Measurements from ENCODE around the gene KRTAP5-3.
A peak's percentile ranks its signal among the peaks of the same experiment; 100 is the strongest.
"Not testable (repeated sequence)": the region's sequence is repeated elsewhere in the genome, so short reads cannot be mapped to it uniquely, and the experiment has no call there.

The KRTAP5-3 gene

DNA sequence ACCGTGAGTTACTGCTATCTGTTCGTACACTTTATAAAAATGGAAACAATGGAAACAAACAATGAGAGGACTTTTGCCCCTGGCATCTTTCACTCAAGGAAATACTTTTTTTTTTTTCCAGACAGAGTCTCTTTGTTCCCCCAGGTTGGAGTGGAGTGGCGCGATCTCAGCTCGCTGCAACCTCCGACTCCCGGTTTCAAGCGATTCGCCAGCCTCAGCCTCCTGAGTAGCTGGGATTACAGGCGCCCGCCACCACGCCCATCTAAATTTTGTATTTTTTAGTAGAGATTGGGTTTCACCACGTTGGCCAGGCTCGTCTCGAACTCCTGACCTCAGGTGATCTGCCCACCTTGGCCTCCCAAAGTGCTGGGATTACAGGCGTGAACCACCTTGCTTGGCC lies 32.5 kb downstream of the KRTAP5-3 start:
- DNase-seq = not testable (repeated sequence)

DNA sequence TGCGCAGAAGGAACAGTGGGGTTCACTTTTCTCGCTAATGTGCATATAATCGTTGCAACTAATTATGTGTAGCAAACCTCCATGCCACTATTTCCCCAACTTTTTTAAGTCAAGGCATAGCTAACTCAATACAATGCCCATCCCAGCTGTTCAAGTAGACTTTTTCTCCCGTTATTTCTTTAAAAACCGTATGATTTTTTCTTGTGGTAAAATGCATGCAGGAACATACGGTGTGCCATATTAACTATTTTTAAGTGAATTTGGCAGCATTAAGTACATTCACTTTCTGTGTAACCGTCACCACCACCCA lies 33.4 kb downstream of the KRTAP5-3 start:
- DNase-seq = no peak

- peak; percentile 64 for DNase-seq
Observed at GRCh38 chr11:1574238-1574932, 33.9 kb downstream of the KRTAP5-3 start.

DNA sequence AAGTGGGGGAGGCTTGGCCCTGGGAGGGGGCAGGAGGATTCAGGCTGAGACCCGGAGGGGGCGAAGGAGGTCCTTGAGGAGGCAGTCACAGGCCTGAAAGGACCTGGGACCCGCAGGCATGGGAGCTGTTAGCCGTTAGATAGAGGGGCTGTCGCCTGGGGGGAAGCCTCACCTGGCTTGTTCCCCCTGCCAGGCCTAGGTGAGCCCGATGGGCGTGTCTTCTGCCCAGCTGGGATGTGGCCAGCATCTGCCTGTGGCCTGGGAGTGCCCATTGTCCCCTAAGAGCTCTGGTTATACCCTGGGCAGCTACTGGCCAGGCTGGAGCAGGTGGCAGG lies 34.4 kb downstream of the KRTAP5-3 start:
- DNase-seq = no peak

GRCh38 chr11:1573077-1573902 lies 35.0 kb downstream of the KRTAP5-3 start:
- no peak for DNase-seq

- DNase-seq = peak; percentile 93
Observed at GRCh38 chr11:1572197-1573076, 35.8 kb downstream of the KRTAP5-3 start, which contains the start of gene DUSP8. Gene DUSP8 (minus strand): TSS chr11:1572271. CDS start chr11:1565826, 6,445 bp downstream.

GRCh38 chr11:1571760-1572196 lies 36.5 kb downstream of the KRTAP5-3 start:
- DNase-seq = no peak

DNA sequence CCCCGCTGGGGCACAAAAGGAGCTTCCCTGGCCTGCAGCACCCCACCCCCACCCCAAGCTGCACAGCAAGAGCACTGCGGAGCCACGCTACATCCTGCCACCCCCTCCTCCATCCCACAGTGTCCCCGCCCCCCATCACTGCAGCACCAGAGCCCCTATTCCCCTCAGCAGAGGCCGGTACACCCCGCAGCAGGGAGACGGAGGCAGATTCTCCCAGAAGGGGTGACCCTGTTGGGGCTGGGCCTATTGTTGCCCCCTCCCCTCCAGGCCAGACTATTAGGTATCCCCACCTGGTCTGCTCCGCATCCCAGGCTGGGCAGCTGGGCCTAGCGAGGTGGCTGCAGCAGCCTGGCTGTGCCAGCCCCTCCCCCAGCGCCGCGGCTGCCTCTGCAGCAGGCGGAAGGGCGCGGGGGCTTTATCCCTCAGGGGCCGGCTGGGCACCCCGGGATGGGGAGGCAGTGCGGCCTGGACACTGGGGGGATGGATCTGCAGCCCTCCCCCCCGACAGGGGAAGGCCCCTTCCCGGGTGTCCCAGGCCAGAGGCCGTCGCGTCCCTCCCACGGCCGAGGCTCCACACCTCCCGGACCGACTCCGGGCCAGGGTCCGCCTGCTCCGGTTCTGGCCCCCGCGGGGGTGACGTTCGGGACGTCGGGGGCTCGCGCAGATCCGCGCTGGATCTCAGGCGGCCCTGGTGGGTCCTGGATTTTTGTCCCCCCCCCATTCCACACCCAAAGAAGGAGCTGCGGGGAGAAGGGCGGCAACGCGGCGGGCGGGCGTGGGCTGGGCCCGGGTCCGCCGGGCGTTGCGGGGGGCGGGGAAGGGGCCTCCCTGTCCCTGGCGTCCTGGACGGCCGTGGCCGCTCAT lies 37.1 kb downstream of the KRTAP5-3 start:
- DNase-seq = no peak

- DNase-seq = no peak
Observed at GRCh38 chr11:1570531-1570895, 37.8 kb downstream of the KRTAP5-3 start.

DNA sequence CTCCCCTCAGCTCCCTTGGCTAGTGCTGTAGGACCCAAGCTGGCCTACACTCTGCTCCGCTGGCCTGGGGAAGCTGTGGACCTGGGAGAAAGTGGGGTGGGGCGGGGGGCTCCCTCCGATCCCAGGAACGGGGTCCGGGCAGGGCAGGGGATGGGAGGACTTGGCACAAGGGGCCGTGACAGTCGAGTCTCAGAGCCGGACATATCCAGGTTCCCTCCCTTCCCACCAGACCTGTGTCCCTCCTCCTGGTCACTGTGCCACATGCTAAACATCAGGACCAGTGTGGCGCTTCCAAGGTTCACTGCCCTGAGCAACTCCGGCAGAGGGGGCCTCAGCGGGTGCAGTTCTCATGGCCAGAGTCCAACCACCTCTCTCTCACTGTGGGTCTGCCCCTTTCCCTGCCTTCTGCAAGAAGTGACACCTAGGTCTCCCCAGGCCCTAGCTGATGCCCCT lies 38.2 kb downstream of the KRTAP5-3 start:
- DNase-seq = no peak

- DNase-seq = no peak
Observed at GRCh38 chr11:1569251-1569780, 38.9 kb downstream of the KRTAP5-3 start.

DNA sequence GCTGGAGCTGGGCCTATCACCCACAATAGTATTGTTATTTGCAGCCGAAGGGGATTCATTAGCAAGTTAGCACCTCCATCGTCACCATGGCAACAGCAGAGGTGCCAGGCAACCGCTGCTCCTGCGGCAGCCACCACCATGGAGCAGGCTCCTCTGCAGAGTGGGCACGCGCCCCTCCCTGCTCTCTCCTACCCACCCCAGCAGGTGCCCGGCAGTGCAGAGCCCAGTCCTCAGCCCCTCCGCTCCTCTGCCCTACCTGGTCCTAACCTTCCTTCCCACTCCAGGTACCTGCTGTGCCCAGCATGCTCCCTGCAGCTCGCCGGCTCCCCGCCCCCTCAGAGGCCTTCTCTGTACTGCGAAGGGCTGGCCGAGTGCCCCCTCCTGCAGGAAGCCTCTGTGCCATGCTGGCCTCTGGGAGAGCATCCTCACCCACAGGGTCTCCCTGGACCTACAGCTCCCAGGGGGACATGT lies 39.8 kb downstream of the KRTAP5-3 start:
- no peak for DNase-seq

GRCh38 chr11:1567721-1568100 lies 40.6 kb downstream of the KRTAP5-3 start:
- DNase-seq = no peak

- DNase-seq = no peak
Observed at GRCh38 chr11:1567052-1567720, 41.1 kb downstream of the KRTAP5-3 start.

DNA sequence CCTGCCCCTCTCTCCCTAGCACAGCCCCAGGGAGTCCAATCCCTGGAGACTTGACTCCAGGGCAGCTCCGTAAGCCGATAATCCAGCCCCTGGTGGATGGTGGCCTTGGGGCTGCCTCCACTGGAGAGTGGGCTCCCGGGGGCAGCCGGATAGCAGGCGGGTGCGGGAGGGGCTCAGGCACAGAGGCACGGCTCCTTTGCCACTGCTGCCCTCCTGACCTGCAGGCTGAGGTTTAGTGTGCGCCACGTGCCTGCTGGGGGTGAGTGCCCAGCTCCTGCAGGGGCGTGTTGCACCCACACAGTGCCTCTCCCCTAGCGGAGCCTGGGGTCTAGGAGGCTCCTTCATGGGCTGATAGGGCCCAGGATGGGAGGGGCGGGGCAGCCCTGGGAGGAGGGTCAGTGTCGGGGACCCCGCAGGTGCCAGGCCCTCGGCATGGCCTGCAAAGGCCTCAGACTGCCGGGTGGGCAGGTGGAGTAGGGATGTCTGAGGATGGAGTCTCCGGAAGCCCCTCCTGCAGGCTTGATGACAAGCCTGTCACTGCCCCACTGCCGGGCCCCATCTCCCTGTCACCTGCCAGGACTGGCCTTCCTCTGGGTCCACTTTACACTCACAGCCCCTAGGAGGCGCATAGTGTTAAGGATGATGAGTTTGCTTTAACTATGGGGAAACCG lies 41.7 kb downstream of the KRTAP5-3 start:
- DNase-seq = no peak

GRCh38 chr11:1565904-1566247 lies 42.4 kb downstream of the KRTAP5-3 start:
- DNase-seq = no peak

DNA sequence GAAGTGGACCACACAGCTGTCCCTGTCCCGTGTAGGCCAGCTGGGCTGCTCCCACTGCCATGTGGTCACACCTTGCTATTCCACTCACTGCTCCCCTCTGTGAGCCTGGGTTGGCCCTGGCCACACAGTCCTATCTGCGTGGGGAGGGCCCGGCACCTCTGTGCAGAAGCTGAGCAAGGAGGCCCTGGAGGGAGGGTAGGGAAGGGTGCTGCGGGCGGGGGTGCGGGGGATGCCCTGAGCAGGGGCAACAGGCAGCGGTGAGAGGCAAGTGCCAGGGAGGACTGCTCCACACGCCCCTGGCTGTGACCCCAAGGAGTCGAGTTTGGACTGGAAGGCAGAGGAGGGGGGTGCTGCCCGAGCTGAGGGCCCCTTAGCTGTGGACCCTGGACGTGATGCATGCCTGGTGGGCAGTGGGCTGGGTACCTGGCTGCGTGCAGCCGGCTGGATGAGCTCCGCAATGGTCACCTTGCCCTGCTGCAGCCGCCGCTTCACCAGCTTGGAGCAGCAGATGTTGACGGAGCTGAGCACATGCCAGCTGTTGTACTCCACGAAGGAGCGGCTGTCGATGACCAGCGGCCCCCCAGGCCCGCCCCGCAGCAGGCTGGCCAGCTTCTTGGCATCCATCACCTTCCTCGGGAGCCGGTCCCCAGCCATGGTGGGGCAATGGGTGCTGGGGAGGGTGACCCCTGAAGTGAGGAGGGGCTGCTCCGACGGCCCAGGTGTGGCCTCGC lies 42.9 kb downstream of the KRTAP5-3 start:
- DNase-seq = no peak

GRCh38 chr11:1564535-1565172 lies 43.6 kb downstream of the KRTAP5-3 start:
- peak; percentile 36 for DNase-seq

GRCh38 chr11:1563697-1564534 lies 44.3 kb downstream of the KRTAP5-3 start:
- no peak for DNase-seq
